Measurements from ENCODE around the gene THOP1. TPM values are rescaled to one million over a fixed set of nuclear protein-coding genes. Genes with fewer than 3 reads are reported as not detected.

Gene THOP1
- total RNA-seq, 4 donors from 2014 or later = 24.3 to 142 (median 49.5) TPM

DNA sequence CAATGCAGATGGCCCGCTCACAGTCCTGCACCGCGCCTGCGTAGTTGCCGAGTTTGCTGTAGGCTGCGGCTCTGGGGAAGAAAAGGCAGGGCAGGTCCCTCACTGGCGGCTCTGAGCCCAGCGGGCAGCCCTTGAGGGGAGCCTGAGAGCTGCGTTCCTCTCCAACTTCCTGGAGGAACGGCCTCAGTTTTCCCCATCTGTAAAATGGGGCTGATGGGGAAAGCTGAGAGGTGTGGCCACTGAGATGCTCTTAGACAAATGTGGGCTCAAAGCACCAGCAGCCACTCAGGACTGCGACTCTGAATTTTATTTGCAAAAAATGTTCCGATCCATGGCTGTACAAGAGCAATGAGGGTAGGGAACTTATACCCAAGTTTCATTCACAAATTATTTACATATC is 21.6 kb upstream of the THOP1 start:
- H3K27ac ChIP-seq = no peak overlapping the region
- no peaks in the 10 kb centered on the region for H3K4me1 ChIP-seq
- DNase-seq = no peak
- H3K4me3 ChIP-seq = no peak overlapping the region
- no peaks in the 10 kb centered on the region for H3K27me3 ChIP-seq
- H3K36me3 ChIP-seq = peaks cover 0 to 90% (median 0%) of the 10 kb centered on the region in 3 donors
- no peaks in the 10 kb centered on the region for H3K9me3 ChIP-seq
- no peak for TF ChIP-seq CTCF (IDR thresholded peaks at IDR 0.05)
- no peak for TF ChIP-seq POLR2A (IDR thresholded peaks at IDR 0.05)

- Histone ChIP-seq H3K36me3 (peaks cover 0 to 79% (median 0%) of the 10 kb centered on the region in 3 donors), H3K9me3 (no peaks in the 10 kb centered on the region), H3K27me3 (no peaks in the 10 kb centered on the region), H3K4me1 (no peaks in the 10 kb centered on the region), H3K27ac (no peak overlapping the region), H3K4me3 (no peak overlapping the region)
- no peak for DNase-seq
- TF ChIP-seq CTCF (IDR thresholded peaks at IDR 0.05) = no peak
- no peak for TF ChIP-seq POLR2A (IDR thresholded peaks at IDR 0.05)
Observed at GRCh38 chr19:2764945-2765344, 20.4 kb upstream of the THOP1 start.

DNA sequence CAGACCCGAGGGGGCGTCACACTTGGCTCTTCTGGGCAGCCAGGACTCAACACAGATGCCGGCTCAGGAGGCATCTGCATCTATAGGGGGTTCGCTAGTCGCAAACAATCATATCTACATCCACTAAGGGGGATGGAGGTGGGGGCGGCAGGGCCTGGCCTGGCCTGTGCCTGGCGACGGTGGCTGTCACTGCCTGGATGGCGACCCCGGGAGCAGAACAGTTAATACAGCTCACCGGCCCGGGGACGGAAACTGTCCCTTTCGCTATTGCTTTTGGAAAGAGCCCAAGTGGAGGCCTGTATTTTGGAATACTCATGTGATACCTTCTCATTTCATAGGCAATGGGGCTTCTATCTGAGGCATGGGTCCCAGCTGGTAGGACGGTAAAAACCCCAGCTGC is 19.9 kb upstream of the THOP1 start:
- Histone ChIP-seq H3K27me3 (no peaks in the 10 kb centered on the region), H3K4me1 (peaks cover 0 to 3% (median 0%) of the 10 kb centered on the region in 4 donors), H3K9me3 (no peaks in the 10 kb centered on the region), H3K36me3 (peaks cover 0 to 76% (median 0%) of the 10 kb centered on the region in 3 donors), H3K4me3 (no peak overlapping the region), H3K27ac (no peak overlapping the region)
- DNase-seq = no peak
- TF ChIP-seq CTCF (IDR thresholded peaks at IDR 0.05) (no peak), POLR2A (IDR thresholded peaks at IDR 0.05) (no peak)

- TF ChIP-seq POLR2A (IDR thresholded peaks at IDR 0.05) (no peak), CTCF (IDR thresholded peaks at IDR 0.05) (no peak)
- no peak overlapping the region for H3K4me3 ChIP-seq
- no peak overlapping the region for H3K27ac ChIP-seq
- H3K36me3 ChIP-seq = peaks cover 0 to 63% (median 0%) of the 10 kb centered on the region in 3 donors
- DNase-seq = peak in 1 of 3 donors; percentile 40
- H3K27me3 ChIP-seq = no peaks in the 10 kb centered on the region
- H3K9me3 ChIP-seq = no peaks in the 10 kb centered on the region
- H3K4me1 ChIP-seq = peaks cover 0 to 10% (median 0%) of the 10 kb centered on the region in 4 donors
Observed at GRCh38 chr19:2766594-2767372, 18.5 kb upstream of the THOP1 start.

- TF ChIP-seq POLR2A (IDR thresholded peaks at IDR 0.05) (no peak), CTCF (IDR thresholded peaks at IDR 0.05) (no peak)
- Histone ChIP-seq H3K27me3 (no peaks in the 10 kb centered on the region), H3K4me3 (no peak overlapping the region), H3K36me3 (peaks cover 0 to 54% (median 0%) of the 10 kb centered on the region in 3 donors), H3K4me1 (peaks cover 0 to 10% (median 0%) of the 10 kb centered on the region in 4 donors), H3K27ac (no peak overlapping the region), H3K9me3 (no peaks in the 10 kb centered on the region)
- DNase-seq = peak in 1 of 3 donors; percentile 27
Observed at GRCh38 chr19:2767688-2768087, 17.6 kb upstream of the THOP1 start.
